Stomach smooth muscle (tissue), 2 donors: Measurements from ENCODE around the gene IL11RA.

Experiments
- H3K27ac ChIP-seq: one replicate; pipeline ENCODE4 v1.7.0; 2013; ENCODE audit warnings: mild to moderate bottlenecking, low read length, inconsistent platforms
- H3K27me3 ChIP-seq, 2 donors: one replicate each; pipeline ENCODE4 v1.7.0; 2013; ENCODE audit warnings: low read length in 2 of 2; ENCODE audit not compliant: insufficient read depth in 2 of 2, control insufficient read depth in 1 of 2
- H3K36me3 ChIP-seq, 2 donors: one replicate each; pipeline ENCODE4 v1.7.0; 2013; ENCODE audit warnings: low read length in 2 of 2; ENCODE audit not compliant: control insufficient read depth in 2 of 2, insufficient read depth in 2 of 2
- H3K4me1 ChIP-seq: one replicate; pipeline ENCODE4 v1.7.0; 2013; ENCODE audit warnings: low read length; ENCODE audit not compliant: control insufficient read depth, insufficient read depth
- H3K4me3 ChIP-seq, 2 donors: one replicate each; pipeline ENCODE4 v1.7.0; 2013; ENCODE audit warnings: low read length in 2 of 2
- H3K9ac ChIP-seq, 2 donors: one replicate each; pipeline ENCODE4 v1.7.0; 2013; ENCODE audit warnings: low read length in 2 of 2, mild to moderate bottlenecking in 1 of 2
- H3K9me3 ChIP-seq, 2 donors: one replicate each; pipeline ENCODE4 v1.7.0; 2013; ENCODE audit warnings: low read length in 2 of 2; ENCODE audit not compliant: control insufficient read depth in 2 of 2
- donor health status: healthy.
- donor health status: Pancreatic carcinoma.

The IL11RA gene

GRCh38 chr9:34655394-34655793 is 3.4 kb downstream of the IL11RA start:
- Histone ChIP-seq H3K9ac (no peak overlapping the region), H3K9me3 (no peaks in the 10 kb centered on the region), H3K4me1 (peaks cover 54% of the 10 kb centered on the region), H3K4me3 (peak overlapping the region in 1 of 2 donors; percentile 52), H3K27ac (peak overlapping the region; percentile 93), H3K36me3 (peaks cover 4 to 6% of the 10 kb centered on the region in 2 donors), H3K27me3 (no peaks in the 10 kb centered on the region)

GRCh38 chr9:34656992-34657391 is 5.0 kb downstream of the IL11RA start:
- Histone ChIP-seq H3K27me3 (no peaks in the 10 kb centered on the region), H3K9me3 (no peaks in the 10 kb centered on the region), H3K4me1 (peaks cover 38% of the 10 kb centered on the region), H3K4me3 (no peak overlapping the region), H3K9ac (no peak overlapping the region), H3K36me3 (peaks cover 9 to 17% of the 10 kb centered on the region in 2 donors), H3K27ac (no peak overlapping the region)

GRCh38 chr9:34658461-34658860 is 6.5 kb downstream of the IL11RA start:
- H3K27ac ChIP-seq: no peak overlapping the region
- peaks cover 28% of the 10 kb centered on the region for H3K4me1 ChIP-seq
- H3K4me3 ChIP-seq: no peak overlapping the region
- no peak overlapping the region for H3K9ac ChIP-seq
- H3K36me3 ChIP-seq: peaks cover 9 to 17% of the 10 kb centered on the region in 2 donors
- H3K9me3 ChIP-seq: no peaks in the 10 kb centered on the region
- no peaks in the 10 kb centered on the region for H3K27me3 ChIP-seq

- Histone ChIP-seq H3K4me1 (peaks cover 24% of the 10 kb centered on the region), H3K9ac (no peak overlapping the region), H3K36me3 (peaks cover 9 to 17% of the 10 kb centered on the region in 2 donors), H3K27ac (no peak overlapping the region), H3K9me3 (no peaks in the 10 kb centered on the region), H3K4me3 (no peak overlapping the region), H3K27me3 (no peaks in the 10 kb centered on the region)
Observed at GRCh38 chr9:34659592-34660253, 7.7 kb downstream of the IL11RA start.

GRCh38 chr9:34662526-34663302 is 10.7 kb downstream of the IL11RA start, which contains the start of gene CCL27:
CCL27 (minus strand) TSS chr9:34662657; CDS start chr9:34662633, 24 bp downstream.
- Histone ChIP-seq H3K9ac (no peak within 1 kb of the TSS), H3K36me3 (peaks cover 9 to 19% of the 10 kb centered on the region in 2 donors), H3K4me3 (no peak within 1 kb of the TSS), H3K27me3 (no peaks in the 10 kb centered on the region), H3K27ac (no peak within 1 kb of the TSS), H3K4me1 (peaks cover 30% of the 10 kb centered on the region), H3K9me3 (no peaks in the 10 kb centered on the region)

- H3K4me1 ChIP-seq: peaks cover 33% of the 10 kb centered on the region
- no peak overlapping the region for H3K9ac ChIP-seq
- H3K27me3 ChIP-seq: no peaks in the 10 kb centered on the region
- H3K4me3 ChIP-seq: no peak overlapping the region
- H3K27ac ChIP-seq: no peak overlapping the region
- H3K9me3 ChIP-seq: no peaks in the 10 kb centered on the region
- H3K36me3 ChIP-seq: peaks cover 9 to 24% of the 10 kb centered on the region in 2 donors
Observed at GRCh38 chr9:34663303-34663605, 11.3 kb downstream of the IL11RA start.

- Histone ChIP-seq H3K27ac (peak overlapping the region; percentile 82), H3K27me3 (no peaks in the 10 kb centered on the region), H3K9ac (peak overlapping the region; percentile 42 to 71), H3K4me1 (peaks cover 33% of the 10 kb centered on the region), H3K9me3 (peaks cover 0 to under 1% of the 10 kb centered on the region in 2 donors), H3K36me3 (peaks cover 9 to 30% of the 10 kb centered on the region in 2 donors), H3K4me3 (peak overlapping the region; percentile 53 to 74)
Observed at GRCh38 chr9:34664281-34665066, 12.5 kb downstream of the IL11RA start.

GRCh38 chr9:34665067-34665380 is 13.0 kb downstream of the IL11RA start:
- H3K9ac ChIP-seq: peak overlapping the region; percentile 42 to 71
- H3K9me3 ChIP-seq: peaks cover 0 to 3% of the 10 kb centered on the region in 2 donors
- H3K27ac ChIP-seq: peak overlapping the region; percentile 82
- peaks cover 33% of the 10 kb centered on the region for H3K4me1 ChIP-seq
- H3K27me3 ChIP-seq: no peaks in the 10 kb centered on the region
- H3K36me3 ChIP-seq: peaks cover 14 to 32% of the 10 kb centered on the region in 2 donors
- peak overlapping the region; percentile 53 to 74 for H3K4me3 ChIP-seq

- Histone ChIP-seq H3K9me3 (peaks cover 0 to 3% of the 10 kb centered on the region in 2 donors), H3K27ac (peak overlapping the region; percentile 99), H3K27me3 (no peaks in the 10 kb centered on the region), H3K9ac (peak overlapping the region; percentile 94 to 99), H3K36me3 (peaks cover 9 to 28% of the 10 kb centered on the region in 2 donors), H3K4me3 (peak overlapping the region; percentile 92), H3K4me1 (peaks cover 33% of the 10 kb centered on the region)
Observed at GRCh38 chr9:34665381-34666250, 13.6 kb downstream of the IL11RA start.
